Measurements from ENCODE around the gene IL6.
"Not testable (repeated sequence)": the region's sequence is repeated elsewhere in the genome, so short reads cannot be mapped to it uniquely, and the experiment has no call there.

GRCh38 chr7:22677263-22677662 is 49.7 kb upstream of the IL6 start:
- TF ChIP-seq POLR2AphosphoS5 (IDR thresholded peaks at IDR 0.05; ENCODE audit: low read depth, low read length); CTCF (IDR thresholded peaks at IDR 0.05 in 2 of 3, conservative IDR thresholded peaks at IDR 0.05 in 1 of 3; ENCODE audit: borderline replicate concordance in 1 of 3, insufficient read depth in 1 of 3, low read depth in 2 of 3, low read length in 2 of 3); RAD21 (IDR thresholded peaks at IDR 0.05; ENCODE audit: low read depth); MAX (IDR thresholded peaks at IDR 0.05); EGR1 (IDR thresholded peaks at IDR 0.05; ENCODE audit: low read depth); POLR2A (IDR thresholded peaks at IDR 0.05; ENCODE audit: borderline replicate concordance, extremely low read depth, insufficient read depth, insufficient read length); EZH2 (IDR thresholded peaks at IDR 0.05); SP1 (IDR thresholded peaks at IDR 0.05; ENCODE audit: low read depth): not testable (repeated sequence)

All from HCT116 (cell line).